HG03520 (cell line): Measurements from ENCODE around the gene IL17B.

Experiments
- ATAC-seq: cut with Tn5 transposase; IDR thresholded peaks from one replicate; pipeline ENCODE4 v1.9.1; 2021; ENCODE audit warnings: mild to moderate bottlenecking, moderate library complexity; ENCODE audit not compliant: unreplicated experiment

Gene IL17B

GRCh38 chr5:149363358-149363757, 15.7 kb downstream of the IL17B start:
- ATAC-seq = no peak

DNA sequence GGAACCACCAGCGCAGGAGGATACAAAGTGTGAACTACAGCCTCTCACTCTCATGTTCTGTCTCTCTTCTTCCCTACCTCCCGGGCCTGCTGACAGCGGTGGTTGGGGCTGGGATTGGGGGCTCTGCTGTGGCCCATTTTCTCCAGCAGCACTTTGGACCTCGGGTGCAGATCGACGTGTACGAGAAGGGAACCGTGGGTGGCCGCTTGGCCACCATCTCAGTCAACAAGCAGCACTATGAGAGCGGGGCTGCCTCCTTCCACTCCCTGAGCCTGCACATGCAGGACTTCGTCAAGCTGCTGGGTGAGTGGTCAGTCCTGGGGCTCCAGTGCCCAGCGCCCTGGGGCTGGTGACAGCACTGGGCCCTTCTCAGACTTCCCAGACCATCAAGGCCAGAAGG, 16.6 kb downstream of the IL17B start:
- ATAC-seq = no peak

GRCh38 chr5:149360272-149360671, 18.8 kb downstream of the IL17B start:
- no peak for ATAC-seq

- no peak for ATAC-seq
Measured at GRCh38 chr5:149358868-149359495, 20.1 kb downstream of the IL17B start.

GRCh38 chr5:149358294-149358651, 20.8 kb downstream of the IL17B start:
- no peak for ATAC-seq

DNA sequence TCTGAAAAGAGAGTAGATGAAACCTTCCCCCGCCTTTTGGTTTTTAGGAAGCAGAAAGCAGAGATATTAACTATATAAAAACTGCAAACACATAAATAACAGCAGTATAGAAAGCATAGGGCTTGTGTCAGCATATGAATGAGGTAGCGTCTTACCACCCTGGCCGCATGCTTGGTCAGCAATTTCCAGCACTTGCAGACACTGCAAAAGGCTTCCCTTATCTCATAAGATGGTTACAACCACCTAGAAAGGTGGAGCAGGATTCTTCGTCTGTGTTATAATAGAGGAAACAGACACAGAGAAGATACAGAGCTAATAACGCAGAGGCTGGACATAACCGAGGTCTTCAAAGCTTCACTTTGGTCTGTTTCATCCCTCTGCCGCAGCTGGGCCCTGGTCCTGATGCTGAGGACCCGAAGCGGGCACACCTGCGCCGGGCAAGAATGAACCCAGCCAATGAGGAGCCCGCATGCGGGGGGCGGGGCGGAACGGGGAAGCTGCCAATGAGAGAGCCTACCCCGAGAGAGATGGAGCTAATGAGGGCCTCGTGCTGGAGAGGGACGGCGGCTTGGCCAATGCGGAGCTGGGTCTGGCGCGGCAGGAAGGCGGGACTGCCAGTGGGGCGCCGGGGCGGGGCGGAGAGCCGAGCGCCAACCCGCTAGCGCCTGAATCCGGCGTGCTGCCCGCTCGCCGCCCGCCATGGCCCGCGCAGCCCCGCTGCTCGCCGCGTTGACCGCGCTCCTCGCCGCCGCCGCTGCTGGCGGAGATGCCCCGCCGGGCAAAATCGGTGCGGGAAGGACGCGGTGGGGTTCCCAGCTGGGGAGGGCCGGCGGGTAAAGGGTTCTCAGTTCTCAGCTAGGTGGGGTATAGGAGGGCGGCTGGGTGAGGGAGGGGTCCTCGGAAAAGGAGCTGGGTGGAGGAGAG, 21.5 kb downstream of the IL17B start, which contains the start of gene PCYOX1L:
TSS of gene PCYOX1L (plus strand) at position 677 of the 924 bp plus-strand sequence. CDS start at position 700, 23 bp downstream.
- ATAC-seq = peak; percentile 99

DNA sequence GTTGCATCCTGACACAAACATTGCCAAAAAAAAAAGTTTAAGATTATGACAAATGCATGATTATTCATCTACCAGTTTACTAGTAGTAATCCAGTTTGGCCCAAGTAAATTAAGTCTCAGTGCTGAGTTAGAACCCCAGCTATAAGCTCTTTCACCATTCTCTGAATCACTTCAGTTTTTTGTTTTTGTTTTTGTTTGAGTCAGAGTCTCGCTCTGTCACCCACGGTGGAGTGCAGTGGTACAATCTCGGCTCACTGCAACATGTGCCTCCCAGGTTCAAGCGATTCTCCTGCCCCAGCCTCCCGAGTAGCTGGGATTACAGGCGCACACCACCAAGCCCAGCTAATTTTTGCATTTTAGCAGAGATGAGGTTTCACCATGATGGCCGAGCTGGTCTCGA, 22.7 kb downstream of the IL17B start:
- ATAC-seq = no peak

GRCh38 chr5:149355688-149356087, 23.4 kb downstream of the IL17B start:
- ATAC-seq = no peak

DNA sequence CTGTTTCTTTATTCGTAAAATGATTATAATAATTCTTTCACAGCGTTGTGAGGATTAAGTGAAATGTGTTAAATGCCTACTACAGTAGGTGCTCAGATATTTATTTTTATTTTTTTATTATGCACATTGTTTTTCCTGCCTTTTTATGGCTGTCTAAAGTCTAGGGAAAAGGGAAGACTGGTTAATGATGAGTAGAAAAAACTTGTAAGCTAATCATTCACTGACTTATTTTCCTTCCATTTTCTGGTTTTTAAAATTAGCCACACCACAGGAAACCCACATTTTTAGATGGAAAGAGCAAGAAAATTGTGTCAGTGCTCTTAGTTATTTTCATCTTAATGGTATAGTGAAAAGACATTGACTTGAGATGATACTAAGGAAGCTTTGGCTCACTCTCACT, 25.2 kb downstream of the IL17B start:
- no peak for ATAC-seq

GRCh38 chr5:149352169-149352568, 26.9 kb downstream of the IL17B start:
- ATAC-seq = no peak

DNA sequence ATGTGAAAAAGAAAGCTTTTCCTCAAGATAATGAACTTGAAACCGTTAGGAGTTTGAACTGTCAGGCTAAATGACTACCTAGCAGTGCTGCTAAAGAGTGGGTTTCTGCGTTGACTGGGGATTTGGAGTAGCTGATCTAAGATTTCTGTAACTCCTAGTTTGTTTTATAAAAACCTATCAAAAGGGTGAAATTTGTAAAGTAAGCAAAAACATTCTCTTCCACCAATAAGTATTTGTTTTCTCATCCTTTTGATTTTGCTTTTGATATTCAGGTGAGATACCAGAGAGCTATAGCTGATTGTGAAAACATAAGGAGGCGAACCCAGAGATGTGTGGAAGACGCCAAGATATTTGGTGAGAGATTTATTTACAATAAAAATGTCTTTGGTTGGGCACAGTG, 29.7 kb downstream of the IL17B start:
- no peak for ATAC-seq

GRCh38 chr5:149348518-149348917, 30.6 kb downstream of the IL17B start:
- no peak for ATAC-seq

DNA sequence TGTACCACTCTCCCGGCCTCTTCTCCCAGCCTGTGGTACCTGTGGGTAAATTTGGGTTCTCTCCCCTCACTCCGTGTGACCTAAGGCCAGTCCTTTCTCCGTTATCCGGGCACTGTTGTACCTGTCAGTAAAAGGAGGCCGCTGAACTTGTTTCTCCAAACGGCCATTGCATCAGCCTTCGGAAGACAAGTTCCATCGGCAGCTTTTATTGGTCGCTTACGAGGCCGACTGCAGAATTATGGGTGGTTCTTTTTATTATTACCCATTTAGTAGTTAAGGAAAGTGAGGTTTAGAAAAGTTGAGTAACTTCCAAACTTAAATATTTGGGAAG, 33.2 kb downstream of the IL17B start:
- ATAC-seq = no peak

GRCh38 chr5:149345147-149345891, 33.8 kb downstream of the IL17B start, which contains the start of gene GRPEL2:
Gene GRPEL2 (plus strand): TSS chr5:149345499. CDS start chr5:149345540, 41 bp downstream.
- ATAC-seq = peak; percentile 94

- ATAC-seq = no peak
Measured at GRCh38 chr5:149344151-149344550, 34.9 kb downstream of the IL17B start.

- no peak for ATAC-seq
Measured at GRCh38 chr5:149341876-149342275, 37.2 kb downstream of the IL17B start.

DNA sequence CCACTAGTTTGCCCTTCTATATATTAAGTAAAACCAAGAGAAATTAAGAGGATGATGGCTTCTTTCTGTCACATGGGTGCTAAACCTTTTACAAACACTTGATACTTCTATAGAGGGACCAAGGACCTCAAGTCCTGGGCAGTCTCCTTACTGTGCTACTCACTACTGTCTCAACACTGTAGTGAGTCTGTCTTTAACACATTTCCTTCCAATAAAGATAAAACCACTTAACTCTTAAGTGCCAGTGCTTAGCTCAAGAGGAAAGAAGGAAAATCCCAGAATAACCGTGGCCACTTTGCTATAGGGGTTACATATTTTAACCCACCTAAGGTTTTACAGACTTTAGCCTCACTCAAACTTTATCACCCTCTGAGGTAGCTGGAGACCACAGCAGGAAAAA, 38.2 kb downstream of the IL17B start:
- ATAC-seq = no peak

DNA sequence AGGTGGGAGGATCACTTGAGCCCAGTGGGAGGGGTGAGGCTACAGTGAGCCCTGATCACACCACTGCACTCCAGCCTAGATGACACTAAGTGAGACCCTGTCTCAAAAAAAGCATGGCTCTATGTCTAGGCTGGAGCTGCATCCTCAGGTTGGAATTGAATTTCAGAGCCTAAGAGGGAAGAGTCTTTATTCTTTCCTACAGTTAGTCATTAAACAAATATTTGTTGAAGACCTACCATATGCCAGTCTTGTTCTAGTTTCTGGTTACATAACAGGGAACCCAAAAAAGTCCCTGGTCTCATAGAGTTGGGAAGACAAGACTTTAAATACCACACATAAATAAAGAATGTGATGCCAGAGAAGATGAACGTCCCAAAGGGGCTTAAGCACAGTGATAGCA, 40.7 kb downstream of the IL17B start:
- ATAC-seq = no peak

GRCh38 chr5:149337736-149338135, 41.4 kb downstream of the IL17B start:
- ATAC-seq = no peak

DNA sequence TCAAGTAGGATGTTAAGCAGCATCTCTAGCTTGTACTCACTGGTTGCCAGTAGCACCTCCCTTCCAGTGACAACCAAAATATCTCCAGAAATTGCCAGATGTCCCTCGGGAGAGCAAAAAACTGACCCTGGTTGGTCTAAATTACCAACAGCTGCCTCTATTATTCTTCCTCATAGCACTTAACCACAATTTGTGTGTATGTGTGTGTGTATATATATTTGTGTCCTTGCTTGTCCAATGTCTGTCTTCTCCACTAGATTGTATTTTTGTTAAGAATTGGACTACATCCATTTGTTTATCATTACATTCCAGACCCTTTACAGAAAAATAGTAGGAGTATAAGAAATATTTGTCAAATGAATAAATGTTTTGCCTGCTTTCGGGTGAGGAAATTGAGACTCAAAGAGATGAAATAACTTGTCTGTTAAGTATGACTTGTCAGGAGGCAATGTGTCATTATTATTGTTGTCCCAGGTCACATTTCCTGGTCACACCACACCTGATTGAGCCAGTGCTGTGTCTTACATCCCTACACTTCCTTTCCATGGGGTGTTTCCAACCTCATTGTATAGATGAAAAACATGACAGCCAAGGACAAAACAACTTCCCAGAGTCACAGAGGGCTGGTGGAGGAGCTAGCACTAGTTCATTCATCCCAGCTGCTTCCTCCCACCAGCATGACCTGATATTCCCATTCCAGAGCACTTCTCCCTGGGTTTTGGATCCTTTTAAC, 45.2 kb downstream of the IL17B start:
- ATAC-seq = no peak

DNA sequence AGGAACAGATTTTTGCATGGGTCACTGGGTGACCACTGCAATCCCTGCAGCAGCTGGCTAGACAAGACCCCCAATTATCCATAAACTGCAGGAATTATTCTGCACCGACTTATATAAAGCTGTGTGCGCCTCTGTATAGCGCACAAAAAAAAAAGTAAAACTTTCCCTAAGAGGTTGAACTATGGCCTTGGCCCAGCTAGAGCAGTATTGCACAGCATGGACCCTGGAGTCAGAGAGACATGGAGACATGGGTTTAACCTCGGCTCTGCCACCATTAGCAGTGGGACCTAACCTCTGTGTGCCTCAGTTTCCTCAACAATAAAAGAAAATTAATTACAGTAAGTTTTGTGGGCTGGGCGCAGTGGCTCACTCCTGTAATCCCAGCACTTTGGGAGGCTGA, 50.9 kb downstream of the IL17B start:
- ATAC-seq = no peak
